ENCODE data around the gene TGFBR3L.

The TGFBR3L gene

DNA sequence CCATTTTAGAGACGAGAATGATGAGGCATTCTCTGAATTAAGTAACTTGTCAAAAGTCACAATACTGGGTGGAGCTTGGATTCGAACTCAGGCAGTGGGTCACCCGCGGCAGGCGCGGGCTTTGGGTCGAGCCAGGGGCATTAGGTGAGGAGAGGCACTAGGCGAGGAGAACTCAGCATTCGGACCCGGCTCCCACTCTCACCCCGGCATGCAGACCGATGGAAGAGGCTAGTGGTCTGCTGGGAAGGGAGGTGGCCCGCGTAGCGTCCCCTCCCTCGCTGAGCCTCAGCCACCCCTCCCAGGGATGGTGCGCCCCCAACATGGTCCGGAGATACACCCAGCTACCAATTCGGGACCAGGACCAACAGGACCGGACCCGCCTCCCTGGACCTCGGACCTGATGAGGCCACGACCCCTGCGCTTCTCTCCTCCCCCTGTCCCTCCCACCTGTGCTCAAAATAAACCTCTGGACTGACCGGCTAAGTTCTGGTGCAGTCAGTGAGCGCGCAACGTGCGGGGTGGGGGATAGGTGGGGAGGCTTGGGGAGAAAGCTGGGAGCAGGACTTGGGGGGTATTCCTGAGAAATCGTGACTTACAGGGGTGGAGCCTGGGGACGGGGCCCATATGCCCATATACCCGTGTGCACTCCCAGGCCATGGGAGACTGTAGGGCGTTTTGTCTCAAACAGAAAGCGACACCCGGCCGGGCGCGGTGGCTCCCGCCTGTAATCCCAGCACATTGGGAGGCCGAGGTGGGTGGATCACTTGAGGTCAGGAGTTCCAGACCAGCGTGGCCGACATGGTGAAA is 4.2 kb downstream of the TGFBR3L start (continued):
- TF ChIP-seq, protein P1, sequence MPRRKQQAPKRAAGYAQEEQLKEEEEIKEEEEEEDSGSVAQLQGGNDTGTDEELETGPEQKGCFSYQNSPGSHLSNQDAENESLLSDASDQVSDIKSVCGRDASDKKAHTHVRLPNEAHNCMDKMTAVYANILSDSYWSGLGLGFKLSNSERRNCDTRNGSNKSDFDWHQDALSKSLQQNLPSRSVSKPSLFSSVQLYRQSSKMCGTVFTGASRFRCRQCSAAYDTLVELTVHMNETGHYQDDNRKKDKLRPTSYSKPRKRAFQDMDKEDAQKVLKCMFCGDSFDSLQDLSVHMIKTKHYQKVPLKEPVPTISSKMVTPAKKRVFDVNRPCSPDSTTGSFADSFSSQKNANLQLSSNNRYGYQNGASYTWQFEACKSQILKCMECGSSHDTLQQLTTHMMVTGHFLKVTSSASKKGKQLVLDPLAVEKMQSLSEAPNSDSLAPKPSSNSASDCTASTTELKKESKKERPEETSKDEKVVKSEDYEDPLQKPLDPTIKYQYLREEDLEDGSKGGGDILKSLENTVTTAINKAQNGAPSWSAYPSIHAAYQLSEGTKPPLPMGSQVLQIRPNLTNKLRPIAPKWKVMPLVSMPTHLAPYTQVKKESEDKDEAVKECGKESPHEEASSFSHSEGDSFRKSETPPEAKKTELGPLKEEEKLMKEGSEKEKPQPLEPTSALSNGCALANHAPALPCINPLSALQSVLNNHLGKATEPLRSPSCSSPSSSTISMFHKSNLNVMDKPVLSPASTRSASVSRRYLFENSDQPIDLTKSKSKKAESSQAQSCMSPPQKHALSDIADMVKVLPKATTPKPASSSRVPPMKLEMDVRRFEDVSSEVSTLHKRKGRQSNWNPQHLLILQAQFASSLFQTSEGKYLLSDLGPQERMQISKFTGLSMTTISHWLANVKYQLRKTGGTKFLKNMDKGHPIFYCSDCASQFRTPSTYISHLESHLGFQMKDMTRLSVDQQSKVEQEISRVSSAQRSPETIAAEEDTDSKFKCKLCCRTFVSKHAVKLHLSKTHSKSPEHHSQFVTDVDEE (CRISPR knock-in tag; IDR thresholded peaks at IDR 0.05): no peak
- TF ChIP-seq TOX (CRISPR knock-in tag; IDR thresholded peaks at IDR 0.05; ENCODE audit: borderline replicate concordance) (no peak), ZFP3 (CRISPR knock-in tag; IDR thresholded peaks at IDR 0.05) (no peak)

DNA sequence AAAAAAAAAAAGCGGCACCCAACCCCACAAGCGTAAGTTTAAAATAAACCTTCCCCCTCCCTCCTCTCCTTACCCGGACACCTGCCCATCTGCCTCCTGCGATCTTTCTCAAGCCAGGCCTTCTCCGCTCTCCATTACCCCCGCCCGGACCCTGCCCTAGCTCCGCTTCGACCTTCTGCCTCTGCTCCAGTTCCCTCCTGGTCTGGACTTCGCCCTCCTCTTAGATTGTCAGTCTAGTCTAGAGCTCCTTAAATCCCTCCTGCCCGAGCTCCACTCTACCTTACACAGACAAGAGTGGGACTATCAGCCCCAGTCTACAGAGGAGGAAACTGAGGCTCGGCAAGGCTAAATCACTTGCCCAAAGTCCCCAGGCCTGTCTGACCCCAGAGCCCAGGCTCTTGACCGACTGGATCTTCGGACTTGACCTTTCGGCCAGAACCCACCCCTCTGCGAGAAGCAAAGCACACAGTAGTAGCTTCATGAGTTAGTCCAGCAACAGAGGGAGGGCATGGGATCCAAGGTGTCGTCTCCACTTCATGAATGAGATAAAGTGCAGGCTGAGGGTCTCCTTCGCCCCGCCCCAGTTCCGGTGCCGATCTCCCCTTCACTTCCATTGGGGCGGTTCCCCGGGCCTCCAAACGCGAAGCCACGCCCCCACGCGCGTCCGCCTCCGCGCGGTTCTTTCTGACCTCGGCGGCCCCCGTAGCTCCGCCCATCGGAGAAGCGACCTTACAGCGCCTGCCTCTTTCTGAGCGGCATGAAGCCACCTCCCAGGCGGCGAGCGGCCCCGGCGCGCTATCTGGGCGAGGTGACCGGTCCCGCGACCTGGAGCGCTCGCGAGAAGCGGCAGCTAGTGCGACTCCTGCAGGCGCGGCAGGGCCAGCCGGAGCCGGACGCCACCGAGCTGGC is 5.2 kb downstream of the TGFBR3L start, which contains the start of gene SNAPC2:
TSS of gene SNAPC2 (plus strand) at position 729 of the 909 bp plus-strand sequence. CDS start at position 758, 29 bp downstream.
- TF ChIP-seq TOX (CRISPR knock-in tag; IDR thresholded peaks at IDR 0.05; ENCODE audit: borderline replicate concordance) (no peak), ESRRG (CRISPR knock-in tag; IDR thresholded peaks at IDR 0.05) (no peak)
- peak; percentile 64 for ATAC-seq

DNA sequence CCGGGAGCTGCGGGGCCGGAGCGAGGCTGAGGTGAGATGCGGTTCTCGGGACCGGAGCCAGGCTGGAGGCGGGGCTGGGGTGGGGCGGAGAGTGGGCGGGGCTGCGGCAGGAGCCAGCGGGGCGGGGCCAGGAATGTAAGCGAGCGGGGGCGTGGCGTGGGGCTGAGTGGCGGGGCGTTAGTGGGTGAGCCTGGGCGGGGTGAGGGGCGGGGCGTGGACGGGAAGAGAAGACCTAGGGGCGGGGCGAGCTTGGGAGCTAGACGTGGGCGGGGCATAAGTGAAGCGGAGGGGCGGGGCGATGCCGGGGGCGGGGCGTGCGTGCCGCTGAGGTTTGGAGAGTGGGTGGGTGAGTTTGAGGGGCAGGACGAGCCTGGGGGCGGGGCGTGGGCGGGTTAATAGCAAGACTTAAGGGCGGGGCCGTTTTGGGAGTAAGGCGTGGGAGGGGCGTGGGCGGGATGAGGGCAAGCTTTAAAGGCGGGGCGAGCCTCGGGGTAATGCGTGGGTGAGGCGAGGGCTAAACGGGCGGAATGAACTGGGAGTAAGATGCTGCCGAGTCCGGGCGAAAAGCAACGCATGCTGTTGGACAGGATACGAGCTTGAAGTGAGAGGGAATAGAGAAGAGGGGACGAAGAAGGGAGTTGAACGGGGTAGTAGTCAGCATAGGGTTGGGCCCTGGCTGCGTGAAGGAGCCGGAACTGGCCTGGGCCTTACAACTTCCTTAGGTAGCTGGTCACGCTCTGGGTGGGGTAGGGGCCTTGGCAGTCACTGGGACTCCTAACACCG is 6.1 kb downstream of the TGFBR3L start:
- TF ChIP-seq, protein P1 (CRISPR knock-in tag; IDR thresholded peaks at IDR 0.05): no peak
- TF ChIP-seq GLIS3 (CRISPR knock-in tag; IDR thresholded peaks at IDR 0.05): no peak
- TF ChIP-seq PPARA (CRISPR knock-in tag; IDR thresholded peaks at IDR 0.05; ENCODE audit: borderline replicate concordance): no peak
- TF ChIP-seq, protein P2, sequence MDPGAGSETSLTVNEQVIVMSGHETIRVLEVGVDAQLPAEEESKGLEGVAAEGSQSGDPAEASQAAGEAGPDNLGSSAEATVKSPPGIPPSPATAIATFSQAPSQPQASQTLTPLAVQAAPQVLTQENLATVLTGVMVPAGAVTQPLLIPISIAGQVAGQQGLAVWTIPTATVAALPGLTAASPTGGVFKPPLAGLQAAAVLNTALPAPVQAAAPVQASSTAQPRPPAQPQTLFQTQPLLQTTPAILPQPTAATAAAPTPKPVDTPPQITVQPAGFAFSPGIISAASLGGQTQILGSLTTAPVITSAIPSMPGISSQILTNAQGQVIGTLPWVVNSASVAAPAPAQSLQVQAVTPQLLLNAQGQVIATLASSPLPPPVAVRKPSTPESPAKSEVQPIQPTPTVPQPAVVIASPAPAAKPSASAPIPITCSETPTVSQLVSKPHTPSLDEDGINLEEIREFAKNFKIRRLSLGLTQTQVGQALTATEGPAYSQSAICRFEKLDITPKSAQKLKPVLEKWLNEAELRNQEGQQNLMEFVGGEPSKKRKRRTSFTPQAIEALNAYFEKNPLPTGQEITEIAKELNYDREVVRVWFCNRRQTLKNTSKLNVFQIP (CRISPR knock-in tag; IDR thresholded peaks at IDR 0.05; ENCODE audit: borderline replicate concordance, low read depth): no peak
- ATAC-seq: peak; percentile 46

DNA sequence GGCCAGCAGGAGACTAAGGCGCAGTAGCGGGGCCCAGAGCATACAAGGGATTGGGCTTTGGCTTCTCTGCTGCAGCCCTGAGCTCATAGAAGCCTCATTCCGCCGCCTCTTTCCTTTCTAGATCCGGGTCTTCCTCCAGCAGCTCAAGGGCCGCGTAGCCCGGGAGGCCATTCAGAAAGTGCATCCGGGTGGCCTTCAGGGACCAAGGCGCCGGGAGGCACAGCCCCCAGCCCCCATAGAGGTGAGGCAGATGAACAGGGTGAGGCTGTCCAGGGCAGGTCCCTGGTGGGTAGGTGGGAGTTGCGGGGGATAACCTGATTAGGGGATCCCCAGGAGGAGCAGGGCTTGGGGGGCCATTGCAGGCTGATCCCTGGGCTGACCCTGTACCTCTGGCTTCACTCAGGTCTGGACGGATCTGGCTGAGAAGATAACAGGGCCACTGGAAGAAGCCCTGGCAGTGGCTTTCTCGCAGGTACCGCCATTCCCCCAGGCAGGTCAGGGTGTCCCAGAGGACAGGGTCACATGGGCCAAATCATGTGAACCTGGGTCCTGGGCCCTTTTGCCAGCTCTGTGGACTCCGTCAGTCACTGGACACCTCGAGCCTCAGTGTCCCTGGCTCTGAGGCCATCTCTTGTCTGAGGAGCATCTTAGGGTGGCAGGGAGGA is 6.8 kb downstream of the TGFBR3L start:
- TF ChIP-seq ARNTL (CRISPR knock-in tag; IDR thresholded peaks at IDR 0.05; ENCODE audit: borderline replicate concordance, low read depth) (no peak), BACH2 (CRISPR knock-in tag; IDR thresholded peaks at IDR 0.05; ENCODE audit: borderline replicate concordance) (no peak)
- TF ChIP-seq, protein P2 (CRISPR knock-in tag; IDR thresholded peaks at IDR 0.05; ENCODE audit: borderline replicate concordance, low read depth): no peak
- TF ChIP-seq, protein P3, sequence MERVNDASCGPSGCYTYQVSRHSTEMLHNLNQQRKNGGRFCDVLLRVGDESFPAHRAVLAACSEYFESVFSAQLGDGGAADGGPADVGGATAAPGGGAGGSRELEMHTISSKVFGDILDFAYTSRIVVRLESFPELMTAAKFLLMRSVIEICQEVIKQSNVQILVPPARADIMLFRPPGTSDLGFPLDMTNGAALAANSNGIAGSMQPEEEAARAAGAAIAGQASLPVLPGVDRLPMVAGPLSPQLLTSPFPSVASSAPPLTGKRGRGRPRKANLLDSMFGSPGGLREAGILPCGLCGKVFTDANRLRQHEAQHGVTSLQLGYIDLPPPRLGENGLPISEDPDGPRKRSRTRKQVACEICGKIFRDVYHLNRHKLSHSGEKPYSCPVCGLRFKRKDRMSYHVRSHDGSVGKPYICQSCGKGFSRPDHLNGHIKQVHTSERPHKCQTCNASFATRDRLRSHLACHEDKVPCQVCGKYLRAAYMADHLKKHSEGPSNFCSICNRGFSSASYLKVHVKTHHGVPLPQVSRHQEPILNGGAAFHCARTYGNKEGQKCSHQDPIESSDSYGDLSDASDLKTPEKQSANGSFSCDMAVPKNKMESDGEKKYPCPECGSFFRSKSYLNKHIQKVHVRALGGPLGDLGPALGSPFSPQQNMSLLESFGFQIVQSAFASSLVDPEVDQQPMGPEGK (CRISPR knock-in tag; IDR thresholded peaks at IDR 0.05; ENCODE audit: borderline replicate concordance): no peak
- peak; percentile 2; the same call in 2 of the 3 replicates for ATAC-seq

Measured in SK-N-SH treated with all-trans-retinoic acid at 6 μM for 48 hours (cell line).